Hair follicular keratinocyte (primary cell): Measurements from ENCODE around the gene PCYOX1L. TPM values are rescaled to one million over a fixed set of nuclear protein-coding genes. Genes with fewer than 3 reads are reported as not detected.

Source experiments
- total RNA-seq: library from RNA; depleted of rRNA; stranded (reverse); fragments of >200 nt; gene quantifications from 2 replicates; pipeline ENCODE4 v1.2.3, GENCODE V29; 2015

Gene PCYOX1L
- 10.1 and 12.4 TPM in 2 replicates for total RNA-seq

GRCh38 chr5:149357370-149358293 is at the start of gene PCYOX1L:
Gene PCYOX1L (plus strand): TSS chr5:149358046. CDS start chr5:149358069, 23 bp downstream.

GRCh38 chr5:149345147-149345891 is 12.5 kb upstream of the PCYOX1L start, which contains the start of gene GRPEL2:
Gene GRPEL2 (plus strand): TSS chr5:149345499. CDS start chr5:149345540, 41 bp downstream.

GRCh38 chr5:149379177-149379761 is 21.4 kb downstream of the PCYOX1L start, which contains the start of gene IL17B:
Gene IL17B (minus strand): TSS chr5:149379292. CDS start chr5:149379225, 67 bp downstream.

Other genes with a start within 250 kb of the PCYOX1L start
- 5.5 and 7.2 TPM in 2 replicates for gene ABLIM3, start 216.6 kb upstream of the PCYOX1L start, total RNA-seq
- 10.5 and 14.4 TPM in 2 replicates for gene AFAP1L1, start 86.2 kb upstream of the PCYOX1L start, total RNA-seq
- 20.2 and 24.6 TPM in 2 replicates for gene GRPEL2, start 12.5 kb upstream of the PCYOX1L start, total RNA-seq
- gene IL17B, start 21.2 kb downstream of the PCYOX1L start, total RNA-seq: not detected in 2 replicates
- gene CSNK1A1, start 193.4 kb downstream of the PCYOX1L start, total RNA-seq: 265 and 339 TPM in 2 replicates
- 3.3 and 4.7 TPM in 2 replicates for gene ARHGEF37, start 223.5 kb downstream of the PCYOX1L start, total RNA-seq